Trophoblast cell (in vitro differentiated cells and primary cell): ENCODE data around the gene LRRC17.

Experiments used
- DNase-seq, 2 donors: peaks; one replicate each; pipeline ENCODE4 v3.0.0-alpha.2; 2016
- H2AFZ ChIP-seq: 2 replicates; pipeline ENCODE4 v1.6.1; 2013; ENCODE audit warnings: low read length, moderate library complexity, mild to moderate bottlenecking; ENCODE audit not compliant: insufficient read depth, poor library complexity
- H2AK5ac ChIP-seq: 2 replicates; pipeline ENCODE4 v1.6.1; 2013; ENCODE audit warnings: mild to moderate bottlenecking, low read length
- H2BK120ac ChIP-seq: 2 replicates; pipeline ENCODE4 v1.6.1; 2013; ENCODE audit warnings: low read length, mild to moderate bottlenecking, moderate library complexity; ENCODE audit not compliant: insufficient read depth, poor library complexity
- H2BK12ac ChIP-seq: 2 replicates; pipeline ENCODE4 v1.6.1; 2013; ENCODE audit warnings: mild to moderate bottlenecking, low read length, moderate library complexity
- H2BK5ac ChIP-seq: 2 replicates; pipeline ENCODE4 v1.6.1; 2013; ENCODE audit warnings: low read length, low read depth, moderate library complexity, mild to moderate bottlenecking; ENCODE audit not compliant: poor library complexity
- H3K14ac ChIP-seq: 2 replicates; pipeline ENCODE4 v1.6.1; 2013; ENCODE audit warnings: mild to moderate bottlenecking, low read length
- H3K18ac ChIP-seq: 2 replicates; pipeline ENCODE4 v1.6.1; 2013; ENCODE audit warnings: mild to moderate bottlenecking, low read length
- H3K23ac ChIP-seq: 2 replicates; pipeline ENCODE4 v1.6.1; 2013; ENCODE audit warnings: low read length
- H3K27ac ChIP-seq: 2 replicates; pipeline ENCODE4 v1.5.1; 2013; ENCODE audit warnings: low read depth, mild to moderate bottlenecking, inconsistent platforms, low read length, moderate library complexity
- H3K27me3 ChIP-seq: 2 replicates; pipeline ENCODE4 v1.6.1; 2013; ENCODE audit warnings: inconsistent platforms, mild to moderate bottlenecking, low read length, moderate library complexity; ENCODE audit not compliant: insufficient read depth
- H3K36me3 ChIP-seq, 2 experiments: 1 replicate in 1 of 2; 2 replicates in 1 of 2; pipeline ENCODE4 v1.6.1; 2013; ENCODE audit warnings: low read length in 2 of 2, mild to moderate bottlenecking in 2 of 2, moderate library complexity in 1 of 2; ENCODE audit not compliant: insufficient read depth in 2 of 2, control insufficient read depth in 1 of 2
- H3K4ac ChIP-seq: 2 replicates; pipeline ENCODE4 v1.6.1; 2013; ENCODE audit warnings: low read depth, mild to moderate bottlenecking, low read length, moderate library complexity
- H3K4me1 ChIP-seq, 2 experiments: 1 replicate in 1 of 2; 2 replicates in 1 of 2; pipeline ENCODE4 v1.6.1; 2013; ENCODE audit warnings: low read length in 2 of 2, mild to moderate bottlenecking in 2 of 2, moderate library complexity in 1 of 2; ENCODE audit not compliant: insufficient read depth in 2 of 2, control insufficient read depth in 1 of 2
- H3K4me2 ChIP-seq: 2 replicates; pipeline ENCODE4 v1.6.1; 2013; ENCODE audit warnings: inconsistent platforms, mild to moderate bottlenecking, low read length, moderate library complexity
- H3K4me3 ChIP-seq: 2 replicates; pipeline ENCODE4 v1.5.1; 2013; ENCODE audit warnings: mild to moderate bottlenecking, low read depth, low read length, inconsistent platforms
- H3K79me1 ChIP-seq: one replicate; pipeline ENCODE4 v1.6.1; 2013; ENCODE audit warnings: low read length
- H3K79me2 ChIP-seq: 2 replicates; pipeline ENCODE4 v1.6.1; 2013; ENCODE audit warnings: low read length, mild to moderate bottlenecking; ENCODE audit not compliant: control insufficient read depth, insufficient read depth, poor library complexity
- H3K9ac ChIP-seq: 2 replicates; pipeline ENCODE4 v1.6.1; 2013; ENCODE audit warnings: mild to moderate bottlenecking, low read length
- H3K9me3 ChIP-seq: 2 replicates; pipeline ENCODE4 v1.6.1; 2013; ENCODE audit warnings: low read depth, mild to moderate bottlenecking, control low read depth, inconsistent platforms, low read length; ENCODE audit not compliant: insufficient read depth
- H4K12ac ChIP-seq: 2 replicates; pipeline ENCODE4 v1.6.1; 2013; ENCODE audit warnings: low read depth, mild to moderate bottlenecking, low read length, moderate library complexity
- H4K8ac ChIP-seq: 2 replicates; pipeline ENCODE4 v1.6.1; 2013; ENCODE audit warnings: low read depth, mild to moderate bottlenecking, low read length, moderate library complexity
- H4K91ac ChIP-seq: one replicate; pipeline ENCODE4 v1.6.1; 2013; ENCODE audit warnings: low read depth, mild to moderate bottlenecking, low read length, moderate library complexity
- WGBS: extraction: QIAGEN DNeasy Blood & Tissue Kit; methylation state at CpG from one replicate; pipeline ENCODE4 v1.1.7; 2013; ENCODE audit warnings: missing lambda C conversion rate; ENCODE audit not compliant: insufficient read length, insufficient coverage; ENCODE audit errors: extremely low coverage; 5-methylcytosine and 5-hydroxymethylcytosine counted together

The LRRC17 gene

DNA sequence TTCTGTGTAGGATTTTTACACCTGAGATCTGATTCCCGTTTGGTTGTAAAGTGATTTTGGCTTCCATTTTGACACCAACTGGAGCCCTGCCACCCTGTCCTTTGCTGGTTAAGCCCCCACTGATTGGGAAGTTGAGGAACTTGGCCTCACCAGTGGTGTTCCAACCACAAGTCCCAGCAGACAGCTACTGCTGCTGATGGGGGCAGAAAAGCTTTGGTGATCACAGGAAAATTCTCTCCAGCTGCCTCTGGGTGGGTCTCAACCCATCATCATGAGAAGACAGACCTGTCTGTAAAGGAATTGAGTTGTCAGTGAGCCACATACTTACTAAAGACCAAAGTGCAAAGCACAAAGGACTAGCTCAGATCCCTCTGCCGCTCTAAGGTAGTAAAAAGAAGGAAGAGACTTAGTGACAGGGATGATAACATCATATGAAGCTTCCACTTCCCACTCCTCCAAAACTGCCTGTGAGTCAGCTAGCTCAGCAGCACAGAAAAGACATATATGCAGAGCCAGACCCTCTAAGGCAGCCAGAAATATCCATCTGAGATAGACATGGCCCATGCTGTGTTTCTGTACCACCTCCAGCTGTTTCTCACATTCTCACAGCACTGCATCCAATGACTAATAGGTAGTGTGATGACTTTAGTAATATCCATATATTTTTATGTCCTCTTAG is 22.4 kb upstream of the LRRC17 start:
- Histone ChIP-seq H3K27ac (no peak overlapping the region), H2AK5ac (no peak overlapping the region), H3K23ac (no peak overlapping the region), H2BK120ac (no peak overlapping the region), H3K79me1 (no peaks in the 10 kb centered on the region), H3K18ac (no peak overlapping the region), H2AFZ (no peak overlapping the region), H3K4me3 (no peak overlapping the region), H3K4me1 (no peaks in the 10 kb centered on the region), H3K9ac (no peak overlapping the region), H3K14ac (no peak overlapping the region), H3K4me2 (no peak overlapping the region), H2BK12ac (no peak overlapping the region), H2BK5ac (no peak overlapping the region), H3K79me2 (no peaks in the 10 kb centered on the region), H3K36me3 (no peaks in the 10 kb centered on the region), H4K91ac (no peak overlapping the region), H3K27me3 (no peaks in the 10 kb centered on the region), H4K12ac (no peak overlapping the region), H4K8ac (no peak overlapping the region), H3K4ac (no peak overlapping the region), H3K9me3 (no peaks in the 10 kb centered on the region)
- no CpG with 5 or more reads among the region's 2 CpGs for WGBS
- DNase-seq: no peak

DNA sequence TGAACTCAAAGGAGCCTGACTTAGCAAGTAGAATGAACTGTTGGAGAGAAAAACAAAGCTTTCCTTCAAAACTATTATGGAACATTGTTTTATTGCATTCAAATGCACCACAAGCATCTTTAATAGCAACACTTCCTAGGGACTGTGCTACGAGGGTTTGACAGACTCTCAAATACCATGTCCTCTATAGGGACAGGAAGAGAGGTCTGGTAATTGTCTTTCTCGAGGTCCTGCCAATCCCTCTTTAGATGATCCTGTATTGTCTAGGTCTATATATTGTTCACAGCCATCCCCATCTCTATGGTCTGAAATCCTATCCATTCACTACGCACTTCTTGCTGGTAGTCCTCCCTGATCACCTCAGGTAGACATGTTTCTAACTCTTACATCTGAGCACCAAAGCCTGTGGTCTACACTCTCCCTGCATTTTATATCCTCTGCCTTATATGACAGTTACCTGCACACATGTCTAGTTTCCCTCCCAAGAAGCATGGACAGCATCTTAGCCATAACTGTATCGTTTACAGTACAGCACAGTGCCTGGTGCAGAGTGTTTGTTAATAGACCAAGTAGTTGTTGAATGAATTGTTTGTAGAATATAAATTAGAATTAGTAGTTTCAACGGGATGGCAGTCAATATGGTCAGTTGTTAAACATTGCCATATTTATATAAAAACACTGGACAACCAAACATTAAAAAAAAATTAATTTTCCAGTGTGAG is 21.7 kb upstream of the LRRC17 start:
- no peak for DNase-seq
- H4K91ac ChIP-seq: no peak overlapping the region
- no peak overlapping the region for H3K14ac ChIP-seq
- H2AK5ac ChIP-seq: no peak overlapping the region
- H2BK5ac ChIP-seq: no peak overlapping the region
- H3K4me2 ChIP-seq: no peak overlapping the region
- no peaks in the 10 kb centered on the region for H3K4me1 ChIP-seq
- no peak overlapping the region for H3K23ac ChIP-seq
- H3K79me2 ChIP-seq: no peaks in the 10 kb centered on the region
- H3K9ac ChIP-seq: no peak overlapping the region
- H3K27ac ChIP-seq: no peak overlapping the region
- H2AFZ ChIP-seq: no peak overlapping the region
- H3K27me3 ChIP-seq: no peaks in the 10 kb centered on the region
- no peaks in the 10 kb centered on the region for H3K36me3 ChIP-seq
- no peak overlapping the region for H4K12ac ChIP-seq
- H2BK12ac ChIP-seq: no peak overlapping the region
- no peaks in the 10 kb centered on the region for H3K9me3 ChIP-seq
- no peak overlapping the region for H3K18ac ChIP-seq
- H3K4me3 ChIP-seq: no peak overlapping the region
- no peaks in the 10 kb centered on the region for H3K79me1 ChIP-seq
- H3K4ac ChIP-seq: no peak overlapping the region
- no CpG with 5 or more reads among the region's 5 CpGs for WGBS
- no peak overlapping the region for H2BK120ac ChIP-seq
- H4K8ac ChIP-seq: no peak overlapping the region

DNA sequence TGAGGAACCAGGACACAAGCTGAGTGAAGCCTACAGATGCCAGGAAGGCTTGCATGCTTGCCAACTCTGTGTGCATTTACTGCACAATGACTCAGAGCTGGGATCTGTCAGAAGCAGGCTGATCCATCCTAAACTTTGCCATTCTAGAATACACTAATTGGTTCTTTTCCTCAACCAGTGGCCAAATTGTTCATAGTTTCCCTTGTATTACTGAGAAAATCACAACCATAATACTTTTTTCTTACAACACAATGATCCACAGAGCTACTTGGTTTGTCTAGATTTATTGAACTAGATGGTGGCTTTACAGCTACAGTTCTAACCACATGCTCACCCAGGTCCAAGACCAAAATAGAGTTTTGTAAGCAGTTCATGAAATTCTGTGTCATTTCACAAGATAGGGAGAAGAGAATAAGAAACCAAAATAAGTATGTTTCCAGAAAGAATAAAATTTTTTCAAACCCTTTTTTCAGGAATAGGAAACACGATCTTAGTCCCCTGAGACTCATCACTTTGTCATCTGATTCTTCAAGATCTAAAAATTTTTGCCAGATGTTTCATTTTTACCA is 21.0 kb upstream of the LRRC17 start:
- H3K9ac ChIP-seq: no peak overlapping the region
- H2AFZ ChIP-seq: no peak overlapping the region
- H3K36me3 ChIP-seq: no peaks in the 10 kb centered on the region
- H3K4ac ChIP-seq: no peak overlapping the region
- no peak overlapping the region for H2BK5ac ChIP-seq
- no peak overlapping the region for H2BK12ac ChIP-seq
- no peak overlapping the region for H4K91ac ChIP-seq
- no peak overlapping the region for H3K27ac ChIP-seq
- H4K12ac ChIP-seq: no peak overlapping the region
- no peaks in the 10 kb centered on the region for H3K79me2 ChIP-seq
- no peak overlapping the region for H3K4me2 ChIP-seq
- H4K8ac ChIP-seq: no peak overlapping the region
- no peak for DNase-seq
- H3K9me3 ChIP-seq: no peaks in the 10 kb centered on the region
- no peaks in the 10 kb centered on the region for H3K79me1 ChIP-seq
- no peak overlapping the region for H3K23ac ChIP-seq
- H3K4me1 ChIP-seq: no peaks in the 10 kb centered on the region
- WGBS: no CpG with 5 or more reads among the region's 1 CpG
- H2AK5ac ChIP-seq: no peak overlapping the region
- no peak overlapping the region for H2BK120ac ChIP-seq
- H3K27me3 ChIP-seq: no peaks in the 10 kb centered on the region
- no peak overlapping the region for H3K4me3 ChIP-seq
- no peak overlapping the region for H3K14ac ChIP-seq
- no peak overlapping the region for H3K18ac ChIP-seq

DNA sequence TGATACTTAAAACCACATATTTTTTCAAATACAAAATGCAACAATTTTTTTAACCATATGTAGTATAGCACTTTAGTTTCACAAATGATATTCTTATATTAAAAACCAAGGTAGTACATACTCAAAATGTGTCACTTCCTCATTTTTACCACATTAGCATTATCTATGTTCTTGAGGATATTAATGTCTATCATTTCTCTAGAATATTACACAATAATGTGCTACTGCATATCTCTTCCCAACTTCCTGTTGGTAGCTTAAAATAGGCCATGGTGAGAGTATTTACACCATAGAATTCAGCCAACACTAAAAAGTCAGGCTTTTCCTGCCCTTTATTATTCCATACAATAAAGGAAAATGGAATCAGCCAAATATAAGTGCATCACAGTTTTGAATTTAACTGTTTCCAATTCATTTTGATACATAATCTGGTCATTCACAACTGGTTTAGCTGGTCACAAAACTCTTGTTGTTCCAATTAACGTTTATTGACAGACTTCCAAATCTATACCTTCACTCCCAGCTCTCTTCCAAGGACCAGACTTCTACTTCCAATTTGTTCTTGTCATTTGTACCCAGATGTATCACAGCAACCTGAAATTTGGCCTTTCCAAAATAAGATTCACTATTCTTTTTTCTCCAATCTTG is 20.0 kb upstream of the LRRC17 start:
- Histone ChIP-seq H2AK5ac (no peak overlapping the region), H3K9ac (no peak overlapping the region), H2BK120ac (no peak overlapping the region), H3K14ac (no peak overlapping the region), H2BK12ac (no peak overlapping the region), H3K79me2 (no peaks in the 10 kb centered on the region), H4K91ac (no peak overlapping the region), H3K18ac (no peak overlapping the region), H3K23ac (no peak overlapping the region), H3K9me3 (no peaks in the 10 kb centered on the region), H3K4me1 (no peaks in the 10 kb centered on the region), H3K36me3 (no peaks in the 10 kb centered on the region), H3K4me3 (no peak overlapping the region), H2BK5ac (no peak overlapping the region), H2AFZ (no peak overlapping the region), H3K79me1 (no peaks in the 10 kb centered on the region), H3K4ac (no peak overlapping the region), H3K4me2 (no peak overlapping the region), H4K12ac (no peak overlapping the region), H3K27me3 (no peaks in the 10 kb centered on the region), H3K27ac (no peak overlapping the region), H4K8ac (no peak overlapping the region)
- no CpG with 5 or more reads among the region's 1 CpG for WGBS
- no peak for DNase-seq
